ENCODE data around the gene LEAP2.

DNA sequence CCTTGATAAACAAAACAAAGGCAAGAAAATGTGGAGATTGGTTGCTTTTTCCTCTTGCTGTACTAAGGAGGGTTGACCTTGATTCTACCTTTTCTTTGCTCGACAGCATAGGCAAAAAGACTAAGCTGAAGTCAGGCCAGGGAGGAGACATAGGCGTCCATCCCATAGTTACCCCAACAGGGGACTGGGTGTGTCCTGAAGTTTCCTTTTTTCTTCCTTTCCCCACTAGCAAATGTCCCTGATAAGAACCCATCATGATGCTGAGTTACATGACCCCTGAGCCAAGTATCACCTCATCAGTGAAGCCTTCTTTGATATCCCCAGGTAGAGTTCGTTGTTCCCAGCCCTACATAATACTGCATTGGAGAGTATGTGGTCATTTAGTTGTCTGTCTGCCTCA lies 33.2 kb upstream of the LEAP2 start:
- TF ChIP-seq SETDB1 (IDR thresholded peaks at IDR 0.05; ENCODE audit: insufficient read length, low read length) (no peak), ZNF747 (tag by site-specific recombination; IDR thresholded peaks at IDR 0.05) (no peak), ZNF558 (tag by site-specific recombination; IDR thresholded peaks at IDR 0.05) (no peak), WT1 (tag by site-specific recombination; IDR thresholded peaks at IDR 0.05) (no peak)
- TF ChIP-seq, protein P1, sequence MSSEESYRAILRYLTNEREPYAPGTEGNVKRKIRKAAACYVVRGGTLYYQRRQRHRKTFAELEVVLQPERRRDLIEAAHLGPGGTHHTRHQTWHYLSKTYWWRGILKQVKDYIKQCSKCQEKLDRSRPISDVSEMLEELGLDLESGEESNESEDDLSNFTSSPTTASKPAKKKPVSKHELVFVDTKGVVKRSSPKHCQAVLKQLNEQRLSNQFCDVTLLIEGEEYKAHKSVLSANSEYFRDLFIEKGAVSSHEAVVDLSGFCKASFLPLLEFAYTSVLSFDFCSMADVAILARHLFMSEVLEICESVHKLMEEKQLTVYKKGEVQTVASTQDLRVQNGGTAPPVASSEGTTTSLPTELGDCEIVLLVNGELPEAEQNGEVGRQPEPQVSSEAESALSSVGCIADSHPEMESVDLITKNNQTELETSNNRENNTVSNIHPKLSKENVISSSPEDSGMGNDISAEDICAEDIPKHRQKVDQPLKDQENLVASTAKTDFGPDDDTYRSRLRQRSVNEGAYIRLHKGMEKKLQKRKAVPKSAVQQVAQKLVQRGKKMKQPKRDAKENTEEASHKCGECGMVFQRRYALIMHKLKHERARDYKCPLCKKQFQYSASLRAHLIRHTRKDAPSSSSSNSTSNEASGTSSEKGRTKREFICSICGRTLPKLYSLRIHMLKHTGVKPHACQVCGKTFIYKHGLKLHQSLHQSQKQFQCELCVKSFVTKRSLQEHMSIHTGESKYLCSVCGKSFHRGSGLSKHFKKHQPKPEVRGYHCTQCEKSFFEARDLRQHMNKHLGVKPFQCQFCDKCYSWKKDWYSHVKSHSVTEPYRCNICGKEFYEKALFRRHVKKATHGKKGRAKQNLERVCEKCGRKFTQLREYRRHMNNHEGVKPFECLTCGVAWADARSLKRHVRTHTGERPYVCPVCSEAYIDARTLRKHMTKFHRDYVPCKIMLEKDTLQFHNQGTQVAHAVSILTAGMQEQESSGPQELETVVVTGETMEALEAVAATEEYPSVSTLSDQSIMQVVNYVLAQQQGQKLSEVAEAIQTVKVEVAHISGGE (tag by site-specific recombination; conservative IDR thresholded peaks at IDR 0.05; ENCODE audit: low read depth): no peak
